Fibroblast of pulmonary artery (primary cell): ENCODE data around the gene CXXC4.

ENCODE experiments used
- DNase-seq: peaks from one replicate; pipeline ENCODE4 v3.0.0-alpha.2; 2010; ENCODE audit warnings: low read depth
- H3K4me3 ChIP-seq: replicated peaks from 2 replicates; pipeline ENCODE4 v1.5.1; 2011; ENCODE audit warnings: low read depth, mild to moderate bottlenecking, control low read depth, low read length, moderate library complexity
- CTCF ChIP-seq: IDR thresholded peaks from 2 replicates; pipeline ENCODE4 v1.5.1; 2011; ENCODE audit warnings: mild to moderate bottlenecking, control low read depth, low read length, inconsistent platforms; ENCODE audit errors: missing control alignments

CXXC4 gene

GRCh38 chr4:104500442-104500841 lies 5.7 kb upstream of the CXXC4 start:
- TF ChIP-seq CTCF: no peak
- DNase-seq: no peak

GRCh38 chr4:104494185-104494584 lies 509 bp downstream of the CXXC4 start:
- no peak for TF ChIP-seq CTCF
- peak; percentile 1 for DNase-seq
- H3K4me3 ChIP-seq: peak overlapping the region; percentile 63

More at GRCh38 chr4:104500442-104500841, 5.7 kb upstream of the CXXC4 start:
- no peak overlapping the region for H3K4me3 ChIP-seq

GRCh38 chr4:104493081-104493831 lies 1.4 kb downstream of the CXXC4 start:
- no peak for DNase-seq
- H3K4me3 ChIP-seq: no peak overlapping the region
- no peak for TF ChIP-seq CTCF

GRCh38 chr4:104492183-104492771 lies 2.4 kb downstream of the CXXC4 start:
- TF ChIP-seq CTCF: no peak
- peak overlapping the region; percentile 60 for H3K4me3 ChIP-seq
- DNase-seq: peak; percentile 2

- peak overlapping the region; percentile 60 for H3K4me3 ChIP-seq
- peak; percentile 16 for DNase-seq
Observed at GRCh38 chr4:104491481-104492182, 3.1 kb downstream of the CXXC4 start.

GRCh38 chr4:104490770-104491480 lies 3.8 kb downstream of the CXXC4 start:
- peak overlapping the region; percentile 60 for H3K4me3 ChIP-seq
- no peak for TF ChIP-seq CTCF
- peak; percentile 62 for DNase-seq

More at GRCh38 chr4:104491481-104492182, 3.1 kb downstream of the CXXC4 start:
- TF ChIP-seq CTCF: no peak
